ENCODE data around the gene PTGER4.
"Not testable (repeated sequence)": the region's sequence is repeated elsewhere in the genome, so short reads cannot be mapped to it uniquely, and the experiment has no call there.

The PTGER4 gene

DNA sequence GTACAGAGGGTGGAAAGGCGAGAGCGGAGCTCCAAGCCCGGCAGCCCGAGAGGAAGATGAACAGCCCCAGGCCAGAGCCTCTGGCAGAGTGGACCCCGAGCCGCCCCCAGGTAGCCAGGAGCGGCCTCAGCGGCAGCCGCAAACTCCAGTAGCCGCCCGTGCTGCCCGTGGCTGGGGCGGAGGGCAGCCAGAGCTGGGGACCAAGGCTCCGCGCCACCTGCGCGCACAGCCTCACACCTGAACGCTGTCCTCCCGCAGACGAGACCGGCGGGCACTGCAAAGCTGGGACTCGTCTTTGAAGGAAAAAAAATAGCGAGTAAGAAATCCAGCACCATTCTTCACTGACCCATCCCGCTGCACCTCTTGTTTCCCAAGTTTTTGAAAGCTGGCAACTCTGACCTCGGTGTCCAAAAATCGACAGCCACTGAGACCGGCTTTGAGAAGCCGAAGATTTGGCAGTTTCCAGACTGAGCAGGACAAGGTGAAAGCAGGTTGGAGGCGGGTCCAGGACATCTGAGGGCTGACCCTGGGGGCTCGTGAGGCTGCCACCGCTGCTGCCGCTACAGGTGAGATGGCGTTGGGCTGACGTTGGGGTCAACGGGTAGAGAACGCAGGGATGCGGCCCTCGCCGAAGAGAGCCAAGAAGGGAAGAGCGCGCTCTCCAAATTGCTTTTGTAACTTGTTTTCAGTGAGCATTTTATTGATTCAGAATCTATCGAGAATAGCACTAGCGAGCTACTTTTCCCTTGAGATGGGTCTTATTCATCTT, at the start of gene PTGER4:
TSS of gene PTGER4 (plus strand) at position 3 of the 769 bp plus-strand sequence. CDS start 1,079 bp downstream, outside the sequence.
- Mint-ChIP-seq H3K27ac (peak within 1 kb of the TSS; percentile 99), H3K36me3 (peaks cover 66% of the 10 kb centered on the region)
- ATAC-seq: peak; percentile 14

GRCh38 chr5:40630126-40630525, 49.6 kb upstream of the PTGER4 start:
- ATAC-seq (no peak), DNase-seq (ENCODE audit: low spot score in 2 of 2) (no peak)
- Mint-ChIP-seq H3K27ac (no peak overlapping the region), H3K36me3 (no peaks in the 10 kb centered on the region), H3K9me3 (no peaks in the 10 kb centered on the region), H3K4me3 (no peak overlapping the region), H3K4me1 (no peaks in the 10 kb centered on the region)

More for the DNA sequence above, at the start of gene PTGER4:
- DNase-seq (ENCODE audit: low spot score in 2 of 2): peak in 1 of 2 donors; percentile 75
- Mint-ChIP-seq H3K4me1 (peaks cover 40% of the 10 kb centered on the region), H3K4me3 (peak within 1 kb of the TSS; percentile 99), H3K9me3 (no peaks in the 10 kb centered on the region)

DNA sequence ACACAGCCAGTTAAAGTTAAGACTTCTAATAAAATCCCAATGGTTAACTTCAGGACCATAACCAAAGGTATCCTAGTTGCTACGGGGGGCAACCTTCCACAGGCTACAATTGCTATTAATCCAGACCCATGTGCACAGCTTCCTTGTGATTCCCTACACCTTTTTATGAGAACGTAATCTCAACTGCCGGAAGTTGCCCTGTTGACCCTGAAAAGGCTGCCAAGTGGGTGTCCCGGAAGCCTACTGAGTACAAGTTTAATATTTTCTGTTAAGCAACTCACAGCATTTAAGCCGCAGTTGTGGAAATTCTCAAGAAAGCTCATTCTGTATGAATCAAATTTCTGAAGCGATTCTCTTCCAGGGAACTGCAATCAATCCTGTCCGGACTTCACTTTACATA, 48.5 kb upstream of the PTGER4 start:
- Mint-ChIP-seq H3K4me3 (no peak overlapping the region), H3K9me3 (peaks cover 2% of the 10 kb centered on the region), H3K27ac (no peak overlapping the region), H3K4me1 (no peaks in the 10 kb centered on the region), H3K36me3 (no peaks in the 10 kb centered on the region)
- ATAC-seq (no peak), DNase-seq (ENCODE audit: low spot score in 2 of 2) (no peak)

- Mint-ChIP-seq H3K27ac (no peak overlapping the region), H3K4me3 (no peak overlapping the region)
- no peak for ATAC-seq
Measured at GRCh38 chr5:40634154-40634553, 45.6 kb upstream of the PTGER4 start.

GRCh38 chr5:40634593-40634992, 45.1 kb upstream of the PTGER4 start:
- H3K4me1 Mint-ChIP-seq: no peaks in the 10 kb centered on the region
- H3K36me3 Mint-ChIP-seq: no peaks in the 10 kb centered on the region
- ATAC-seq (no peak), DNase-seq (ENCODE audit: low spot score in 2 of 2) (no peak)
- no peak overlapping the region for H3K4me3 Mint-ChIP-seq
- no peak overlapping the region for H3K27ac Mint-ChIP-seq
- H3K9me3 Mint-ChIP-seq: peaks cover 13% of the 10 kb centered on the region

More at GRCh38 chr5:40634154-40634553, 45.6 kb upstream of the PTGER4 start:
- Mint-ChIP-seq H3K4me1 (no peaks in the 10 kb centered on the region), H3K9me3 (peaks cover 13% of the 10 kb centered on the region), H3K36me3 (no peaks in the 10 kb centered on the region)
- no peak for DNase-seq (ENCODE audit: low spot score in 2 of 2)

GRCh38 chr5:40639531-40639930, 40.2 kb upstream of the PTGER4 start:
- peaks cover 13% of the 10 kb centered on the region for H3K9me3 Mint-ChIP-seq
- H3K4me3 Mint-ChIP-seq; DNase-seq (ENCODE audit: low spot score in 2 of 2): not testable (repeated sequence)

GRCh38 chr5:40646266-40646665, 33.4 kb upstream of the PTGER4 start:
- no peak for DNase-seq (ENCODE audit: low spot score in 2 of 2)
- Mint-ChIP-seq H3K4me3 (no peak overlapping the region), H3K27ac (no peak overlapping the region), H3K4me1 (peaks cover 20% of the 10 kb centered on the region), H3K36me3 (no peaks in the 10 kb centered on the region), H3K9me3 (no peaks in the 10 kb centered on the region)
- ATAC-seq: no peak

More at GRCh38 chr5:40639531-40639930, 40.2 kb upstream of the PTGER4 start:
- not testable (repeated sequence) for H3K27ac Mint-ChIP-seq, H3K36me3 Mint-ChIP-seq, ATAC-seq
- H3K4me1 Mint-ChIP-seq: peaks cover 14% of the 10 kb centered on the region

DNA sequence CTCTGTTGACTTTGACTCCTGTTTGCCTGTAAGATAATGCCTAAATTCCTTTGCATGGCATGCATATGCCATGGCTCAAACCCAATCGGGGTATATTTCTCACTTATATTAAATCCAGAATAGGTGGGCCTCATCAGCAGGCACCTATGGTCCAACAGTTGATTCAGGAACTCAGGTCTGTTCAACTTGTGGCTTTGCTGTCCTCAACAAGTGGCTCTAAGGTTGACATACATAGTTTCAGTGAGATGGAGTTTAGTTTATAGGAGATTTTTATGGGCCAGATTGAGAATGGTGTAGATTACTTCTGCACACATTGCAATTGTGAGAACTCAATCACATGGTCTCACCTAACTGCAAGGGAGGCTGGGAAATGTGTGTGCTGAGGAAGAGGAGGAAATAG, 31.6 kb upstream of the PTGER4 start:
- Mint-ChIP-seq H3K4me1 (peaks cover 30% of the 10 kb centered on the region), H3K27ac (no peak overlapping the region), H3K9me3 (no peaks in the 10 kb centered on the region), H3K4me3 (no peak overlapping the region), H3K36me3 (no peaks in the 10 kb centered on the region)
- DNase-seq (ENCODE audit: low spot score in 2 of 2): no peak
- ATAC-seq: no peak

- H3K36me3 Mint-ChIP-seq: no peaks in the 10 kb centered on the region
- peaks cover 44% of the 10 kb centered on the region for H3K4me1 Mint-ChIP-seq
- H3K27ac Mint-ChIP-seq: peak overlapping the region; percentile 44
- no peak for ATAC-seq
- no peaks in the 10 kb centered on the region for H3K9me3 Mint-ChIP-seq
- no peak overlapping the region for H3K4me3 Mint-ChIP-seq
- no peak for DNase-seq (ENCODE audit: low spot score in 2 of 2)
Measured at GRCh38 chr5:40649463-40650030, 30.2 kb upstream of the PTGER4 start.

DNA sequence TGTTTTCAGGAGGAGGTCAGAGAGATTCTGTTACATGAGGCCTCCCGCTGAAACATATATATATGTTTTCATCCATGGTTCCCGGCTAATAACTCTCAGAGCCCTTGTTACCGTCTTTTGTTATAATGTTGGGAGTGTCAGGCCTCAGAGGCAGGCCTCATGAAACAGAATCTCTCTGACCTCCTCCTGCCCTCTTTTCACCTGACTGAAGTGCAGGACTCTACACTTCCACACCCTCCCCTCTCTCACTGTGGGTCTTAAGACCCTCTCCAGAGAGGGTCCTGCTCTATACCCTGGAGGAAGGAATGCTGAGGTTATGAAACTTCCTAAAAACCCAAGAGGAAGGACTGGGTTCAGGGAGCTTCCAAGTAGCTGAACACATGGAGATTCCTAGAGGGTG, 28.5 kb upstream of the PTGER4 start:
- no peak overlapping the region for H3K4me3 Mint-ChIP-seq
- ATAC-seq (no peak), DNase-seq (ENCODE audit: low spot score in 2 of 2) (no peak)
- peaks cover 59% of the 10 kb centered on the region for H3K4me1 Mint-ChIP-seq
- H3K36me3 Mint-ChIP-seq: no peaks in the 10 kb centered on the region
- H3K27ac Mint-ChIP-seq: no peak overlapping the region
- no peaks in the 10 kb centered on the region for H3K9me3 Mint-ChIP-seq

DNA sequence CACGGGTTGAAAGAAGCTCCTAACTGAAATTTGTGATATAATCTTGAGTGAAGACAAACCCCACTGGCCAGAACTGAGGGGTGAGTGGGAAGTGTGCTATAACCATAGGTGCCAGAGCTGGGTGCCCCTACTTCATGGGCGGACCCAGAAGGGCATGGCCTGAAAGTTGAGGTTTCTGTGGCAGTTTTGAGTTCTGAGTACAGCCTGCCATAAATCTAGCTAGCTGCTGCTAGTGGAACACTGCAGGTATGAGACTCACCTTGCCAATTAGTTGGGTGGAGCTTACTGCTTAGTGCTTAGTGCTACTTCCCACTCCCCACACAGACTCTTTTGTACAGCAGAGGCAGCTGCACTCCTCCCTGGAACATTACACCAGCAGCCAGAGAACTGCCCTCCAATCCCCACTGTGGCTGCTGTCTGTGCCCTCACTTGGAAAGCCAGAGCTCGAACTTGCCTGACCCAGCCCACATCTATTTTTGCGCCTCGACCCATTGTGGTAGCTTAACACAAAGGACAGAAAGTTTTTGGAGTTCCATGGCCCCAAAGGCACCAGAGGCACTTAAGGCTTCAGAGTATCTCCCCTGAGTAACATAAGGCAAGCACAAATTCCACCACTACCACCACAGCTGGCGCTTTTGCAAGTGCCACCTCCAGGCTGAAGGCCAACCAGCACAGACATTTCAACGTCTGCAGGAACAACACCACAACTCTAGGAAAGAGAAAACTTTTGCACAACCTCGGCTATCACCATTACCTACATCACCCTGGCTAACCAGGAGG, 27.1 kb upstream of the PTGER4 start:
- H3K4me3 Mint-ChIP-seq: peak overlapping the region; percentile 47
- peak overlapping the region; percentile 30 for H3K27ac Mint-ChIP-seq
- DNase-seq (ENCODE audit: low spot score in 2 of 2) (peak in 1 of 2 donors; percentile 60), ATAC-seq (peak; percentile 83)
- H3K9me3 Mint-ChIP-seq: no peaks in the 10 kb centered on the region
- peaks cover 60% of the 10 kb centered on the region for H3K4me1 Mint-ChIP-seq
- H3K36me3 Mint-ChIP-seq: no peaks in the 10 kb centered on the region

GRCh38 chr5:40653221-40654022, 26.3 kb upstream of the PTGER4 start:
- peak overlapping the region; percentile 47 for H3K4me3 Mint-ChIP-seq

DNA sequence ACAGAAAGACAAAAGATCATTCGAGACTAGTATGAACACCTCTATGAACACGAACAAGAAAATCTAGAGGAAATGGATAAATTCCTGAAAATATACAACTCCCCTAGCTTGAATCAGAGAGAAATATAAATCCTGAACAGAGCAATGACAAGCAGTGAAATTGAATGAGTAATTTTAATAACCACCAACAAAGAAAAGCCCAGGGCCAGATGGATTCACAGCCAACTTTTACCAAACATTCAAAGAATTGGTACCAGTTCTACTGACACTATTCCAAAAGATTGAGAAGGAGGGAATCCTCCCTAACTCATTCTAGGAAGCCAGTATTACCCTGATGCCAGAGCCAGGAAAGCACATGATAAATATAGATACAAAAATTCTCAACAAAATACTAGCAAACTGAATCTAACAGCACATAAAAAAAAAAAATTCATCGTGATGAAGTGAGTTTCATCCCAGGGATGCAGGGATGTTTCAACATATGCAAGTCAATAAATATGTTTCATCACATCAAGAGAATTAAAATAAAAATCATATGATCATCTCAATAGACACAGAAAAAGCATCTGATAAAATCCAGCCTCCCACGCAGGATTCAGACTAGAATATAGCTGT, 25.2 kb upstream of the PTGER4 start:
- no peak for DNase-seq (ENCODE audit: low spot score in 2 of 2)
- Mint-ChIP-seq H3K4me3 (peak overlapping the region; percentile 47), H3K4me1 (peaks cover 54% of the 10 kb centered on the region), H3K9me3 (no peaks in the 10 kb centered on the region), H3K27ac (peak overlapping the region; percentile 30), H3K36me3 (no peaks in the 10 kb centered on the region)
- no peak for ATAC-seq

More at GRCh38 chr5:40653221-40654022, 26.3 kb upstream of the PTGER4 start:
- peak overlapping the region; percentile 30 for H3K27ac Mint-ChIP-seq
- H3K4me1 Mint-ChIP-seq: peaks cover 55% of the 10 kb centered on the region
- no peaks in the 10 kb centered on the region for H3K36me3 Mint-ChIP-seq
- DNase-seq (ENCODE audit: low spot score in 2 of 2): no peak
- H3K9me3 Mint-ChIP-seq: no peaks in the 10 kb centered on the region
- ATAC-seq: peak; percentile 29

- Mint-ChIP-seq H3K4me3 (peak overlapping the region; percentile 47), H3K27ac (no peak overlapping the region), H3K9me3 (no peaks in the 10 kb centered on the region), H3K4me1 (peaks cover 48% of the 10 kb centered on the region), H3K36me3 (no peaks in the 10 kb centered on the region)
- DNase-seq (ENCODE audit: low spot score in 2 of 2): no peak
- ATAC-seq: peak; percentile 48
Measured at GRCh38 chr5:40655138-40655537, 24.6 kb upstream of the PTGER4 start.

All from stimulated activated effector memory CD8-positive, alpha-beta T cell treated with anti-CD3 and anti-CD28 coated beads, Interleukin-12 subunit alpha, Interleukin-12 subunit beta, amount 100 ng/mL, for 72 hours (primary cell).